ENCODE data around the gene DUOXA2.

DUOXA2 gene

GRCh38 chr15:45114076-45114750, at the start of gene DUOXA2, which contains the start of gene DUOX2:
DUOXA2 (plus strand) TSS chr15:45114326; CDS start chr15:45114606, 280 bp downstream.
DUOX2 (minus strand) TSS chr15:45114172; CDS start chr15:45113411, 761 bp downstream.
- TF ChIP-seq EP300 (IDR thresholded peaks at IDR 0.05; ENCODE audit: borderline replicate concordance) = no peak
- TF ChIP-seq CREB1 (IDR thresholded peaks at IDR 0.05; ENCODE audit: low read depth) = no peak
- TF ChIP-seq YY1 (IDR thresholded peaks at IDR 0.05; ENCODE audit: low read depth) = no peak
- no peak for TF ChIP-seq CEBPB (IDR thresholded peaks at IDR 0.05)
- TF ChIP-seq MAX (IDR thresholded peaks at IDR 0.05) = no peak
- TF ChIP-seq FOXM1 (IDR thresholded peaks at IDR 0.05; ENCODE audit: borderline replicate concordance, low read depth) = no peak
- no peak for TF ChIP-seq EGR1 (IDR thresholded peaks at IDR 0.05)
- no peak for TF ChIP-seq USF1 (IDR thresholded peaks at IDR 0.05)
- no peak for TF ChIP-seq TAF1 (IDR thresholded peaks at IDR 0.05; ENCODE audit: low read depth)
- no peak for TF ChIP-seq TCF12 (IDR thresholded peaks at IDR 0.05; ENCODE audit: low read depth)
- TF ChIP-seq REST (IDR thresholded peaks at IDR 0.05; ENCODE audit: low read depth) = no peak
- no peak for TF ChIP-seq ZBTB7A (IDR thresholded peaks at IDR 0.05; ENCODE audit: low read depth)
- TF ChIP-seq TEAD4 (IDR thresholded peaks at IDR 0.05) = no peak
- no peak for TF ChIP-seq NFIC (IDR thresholded peaks at IDR 0.05)

- no peak for TF ChIP-seq REST (IDR thresholded peaks at IDR 0.05; ENCODE audit: low read depth)
- TF ChIP-seq TAF1 (IDR thresholded peaks at IDR 0.05; ENCODE audit: low read depth) = no peak
- TF ChIP-seq FOXM1 (IDR thresholded peaks at IDR 0.05; ENCODE audit: borderline replicate concordance, low read depth) = no peak
- TF ChIP-seq CREB1 (IDR thresholded peaks at IDR 0.05; ENCODE audit: low read depth) = no peak
- no peak for TF ChIP-seq NFIC (IDR thresholded peaks at IDR 0.05)
- no peak for TF ChIP-seq MAX (IDR thresholded peaks at IDR 0.05)
- no peak for TF ChIP-seq ZBTB7A (IDR thresholded peaks at IDR 0.05; ENCODE audit: low read depth)
- TF ChIP-seq TCF12 (IDR thresholded peaks at IDR 0.05; ENCODE audit: low read depth) = no peak
- TF ChIP-seq EP300 (IDR thresholded peaks at IDR 0.05; ENCODE audit: borderline replicate concordance) = no peak
- TF ChIP-seq CEBPB (IDR thresholded peaks at IDR 0.05) = no peak
- no peak for TF ChIP-seq RAD21 (IDR thresholded peaks at IDR 0.05; ENCODE audit: low read depth)
- TF ChIP-seq YY1 (IDR thresholded peaks at IDR 0.05; ENCODE audit: low read depth) = no peak
- no peak for TF ChIP-seq USF1 (IDR thresholded peaks at IDR 0.05)
- no peak for TF ChIP-seq EGR1 (IDR thresholded peaks at IDR 0.05)
- TF ChIP-seq TEAD4 (IDR thresholded peaks at IDR 0.05) = no peak
Observed at GRCh38 chr15:45064386-45064785, 49.7 kb upstream of the DUOXA2 start.

- no peak for TF ChIP-seq ZBTB7A (IDR thresholded peaks at IDR 0.05; ENCODE audit: low read depth)
- TF ChIP-seq REST (IDR thresholded peaks at IDR 0.05; ENCODE audit: low read depth) = no peak
- no peak for TF ChIP-seq USF1 (IDR thresholded peaks at IDR 0.05)
- no peak for TF ChIP-seq YY1 (IDR thresholded peaks at IDR 0.05; ENCODE audit: low read depth)
Observed at GRCh38 chr15:45083223-45083622, 30.9 kb upstream of the DUOXA2 start.

GRCh38 chr15:45084163-45084562, 30.0 kb upstream of the DUOXA2 start:
- TF ChIP-seq ZBTB7A (IDR thresholded peaks at IDR 0.05; ENCODE audit: low read depth) = no peak
- TF ChIP-seq NFIC (IDR thresholded peaks at IDR 0.05) = no peak
- TF ChIP-seq EGR1 (IDR thresholded peaks at IDR 0.05) = no peak
- no peak for TF ChIP-seq MAX (IDR thresholded peaks at IDR 0.05)
- TF ChIP-seq TAF1 (IDR thresholded peaks at IDR 0.05; ENCODE audit: low read depth) = no peak
- TF ChIP-seq CEBPB (IDR thresholded peaks at IDR 0.05) = no peak
- no peak for TF ChIP-seq FOXM1 (IDR thresholded peaks at IDR 0.05; ENCODE audit: borderline replicate concordance, low read depth)
- TF ChIP-seq USF1 (IDR thresholded peaks at IDR 0.05) = no peak
